HEK293T (cell line): Measurements from ENCODE around the gene ZNF771.

Experiments
- ELF4 ChIP-seq: fragments of 450-650 bp; IDR thresholded peaks from 2 replicates; pipeline ENCODE4 v1.6.1; 2017; ENCODE audit warnings: antibody characterized with exemption
- NFRKB ChIP-seq: fragments of 450-650 bp; IDR thresholded peaks from 2 replicates; pipeline ENCODE4 v1.6.1; 2016; ENCODE audit warnings: mild to moderate bottlenecking, moderate library complexity
- SP1 ChIP-seq: fragments of 450-650 bp; IDR thresholded peaks from 2 replicates; pipeline ENCODE4 v1.6.1; 2017

GRCh38 chr16:30395992-30396585 lies 11.3 kb upstream of the ZNF771 start:
- TF ChIP-seq NFRKB (no peak), ELF4 (no peak), SP1 (no peak)
